Endometrial microvascular endothelial cells (primary cell): ENCODE measurements around the gene PLCH1. TPM values are rescaled to one million over a fixed set of nuclear protein-coding genes. Genes with fewer than 3 reads are reported as not detected.

Experiments used
- in situ Hi-C: cut with HindIII; loops from 2 replicates; pipeline ENCODE4 v1.10.0; 2017; ENCODE audit warnings: low sequenced_read_pairs, low pct_unique_long_range_greater_than_20kb; ENCODE audit errors: inconsistent ontology term
- total RNA-seq: library from RNA; depleted of rRNA; stranded (reverse); fragments of >200 nt; gene quantifications from one replicate; pipeline ENCODE4 v1.2.3, GENCODE V29; 2015; ENCODE audit errors: inconsistent ontology term

PLCH1 gene, protein sequence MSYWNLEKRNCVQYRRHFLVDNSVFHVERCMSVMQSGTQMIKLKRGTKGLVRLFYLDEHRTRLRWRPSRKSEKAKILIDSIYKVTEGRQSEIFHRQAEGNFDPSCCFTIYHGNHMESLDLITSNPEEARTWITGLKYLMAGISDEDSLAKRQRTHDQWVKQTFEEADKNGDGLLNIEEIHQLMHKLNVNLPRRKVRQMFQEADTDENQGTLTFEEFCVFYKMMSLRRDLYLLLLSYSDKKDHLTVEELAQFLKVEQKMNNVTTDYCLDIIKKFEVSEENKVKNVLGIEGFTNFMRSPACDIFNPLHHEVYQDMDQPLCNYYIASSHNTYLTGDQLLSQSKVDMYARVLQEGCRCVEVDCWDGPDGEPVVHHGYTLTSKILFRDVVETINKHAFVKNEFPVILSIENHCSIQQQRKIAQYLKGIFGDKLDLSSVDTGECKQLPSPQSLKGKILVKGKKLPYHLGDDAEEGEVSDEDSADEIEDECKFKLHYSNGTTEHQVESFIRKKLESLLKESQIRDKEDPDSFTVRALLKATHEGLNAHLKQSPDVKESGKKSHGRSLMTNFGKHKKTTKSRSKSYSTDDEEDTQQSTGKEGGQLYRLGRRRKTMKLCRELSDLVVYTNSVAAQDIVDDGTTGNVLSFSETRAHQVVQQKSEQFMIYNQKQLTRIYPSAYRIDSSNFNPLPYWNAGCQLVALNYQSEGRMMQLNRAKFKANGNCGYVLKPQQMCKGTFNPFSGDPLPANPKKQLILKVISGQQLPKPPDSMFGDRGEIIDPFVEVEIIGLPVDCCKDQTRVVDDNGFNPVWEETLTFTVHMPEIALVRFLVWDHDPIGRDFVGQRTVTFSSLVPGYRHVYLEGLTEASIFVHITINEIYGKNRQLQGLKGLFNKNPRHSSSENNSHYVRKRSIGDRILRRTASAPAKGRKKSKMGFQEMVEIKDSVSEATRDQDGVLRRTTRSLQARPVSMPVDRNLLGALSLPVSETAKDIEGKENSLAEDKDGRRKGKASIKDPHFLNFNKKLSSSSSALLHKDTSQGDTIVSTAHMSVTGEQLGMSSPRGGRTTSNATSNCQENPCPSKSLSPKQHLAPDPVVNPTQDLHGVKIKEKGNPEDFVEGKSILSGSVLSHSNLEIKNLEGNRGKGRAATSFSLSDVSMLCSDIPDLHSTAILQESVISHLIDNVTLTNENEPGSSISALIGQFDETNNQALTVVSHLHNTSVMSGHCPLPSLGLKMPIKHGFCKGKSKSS (N-terminal part only)
- total RNA-seq, result not detected

DNA sequence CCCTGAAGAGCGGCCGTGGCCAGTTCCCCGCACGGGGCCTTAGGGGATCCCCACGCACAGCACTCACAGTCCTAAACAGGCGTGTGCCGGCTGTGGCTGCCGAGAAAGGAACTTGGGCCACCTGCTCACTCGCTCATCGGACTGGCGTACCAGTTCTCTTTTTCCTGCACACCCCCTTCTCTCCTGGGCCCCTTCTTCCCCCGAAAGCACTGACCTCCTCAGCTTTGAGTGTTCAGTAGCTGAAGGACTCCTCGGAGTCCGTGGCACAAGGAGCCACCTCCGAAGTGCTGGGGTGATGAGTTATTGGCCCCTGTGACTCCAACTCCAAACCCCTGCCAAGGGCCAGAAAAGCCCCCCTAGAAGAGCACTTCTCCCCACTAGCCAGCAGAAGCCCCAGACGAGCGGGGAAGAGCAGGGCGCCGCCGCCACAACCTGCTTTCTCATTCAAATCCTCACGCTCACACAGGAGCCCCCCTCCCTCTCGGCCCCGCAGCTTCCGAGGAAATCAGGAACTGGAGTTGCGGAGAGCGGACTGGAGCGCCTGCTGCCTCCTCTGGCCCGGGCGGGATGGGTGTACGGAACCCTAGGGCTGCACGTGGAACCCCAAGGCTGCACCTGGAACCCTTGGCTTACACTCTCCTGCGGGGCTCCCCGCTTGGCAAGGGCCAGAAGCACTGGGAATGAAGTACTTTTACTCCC, at the start of gene PLCH1:
PLCH1 (minus strand) TSS at position 446 of the 699 bp plus-strand sequence. CDS start 40,847 bp downstream, outside the sequence.
- in situ Hi-C loops, result no loop called here

DNA sequence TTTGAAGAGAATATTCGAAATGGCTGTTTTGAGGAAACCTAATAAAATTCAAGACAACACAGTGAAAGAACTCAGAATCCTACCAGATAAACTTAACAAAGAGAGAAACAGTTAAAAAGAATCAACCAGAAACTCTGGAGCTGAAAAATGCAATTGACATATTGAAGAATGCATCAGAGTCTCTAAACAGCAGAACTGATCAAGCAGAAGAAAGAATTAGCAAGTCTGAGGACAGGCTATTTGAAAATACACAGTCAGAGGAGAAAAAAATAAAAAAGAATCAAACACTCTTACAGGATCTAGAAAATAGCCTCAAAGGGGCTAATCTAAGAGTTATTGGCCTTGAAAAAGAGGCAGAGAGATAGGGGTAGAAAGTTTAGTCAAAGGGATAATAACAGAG, 47.7 kb upstream of the PLCH1 start:
- in situ Hi-C loops, result no loop called here

DNA sequence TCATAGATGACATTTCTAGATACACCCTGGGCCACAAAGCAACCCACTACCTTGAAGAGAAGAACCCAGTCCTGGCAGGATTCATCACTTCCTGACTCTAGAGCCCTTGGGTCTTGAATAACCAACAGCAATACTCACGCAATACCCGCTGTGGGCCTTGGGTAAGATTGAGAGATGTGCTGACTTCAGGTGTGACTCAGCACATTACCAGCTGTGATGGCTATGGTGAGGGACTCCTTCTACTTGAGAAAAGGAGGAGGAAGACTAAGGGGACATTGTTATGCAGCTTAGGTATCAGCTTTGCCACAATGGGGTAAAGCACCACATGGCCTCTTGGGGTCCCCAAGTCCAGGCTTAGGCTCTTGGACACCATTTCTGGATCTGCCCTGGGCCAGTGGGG, 46.3 kb upstream of the PLCH1 start:
- in situ Hi-C loops, result no loop called here

DNA sequence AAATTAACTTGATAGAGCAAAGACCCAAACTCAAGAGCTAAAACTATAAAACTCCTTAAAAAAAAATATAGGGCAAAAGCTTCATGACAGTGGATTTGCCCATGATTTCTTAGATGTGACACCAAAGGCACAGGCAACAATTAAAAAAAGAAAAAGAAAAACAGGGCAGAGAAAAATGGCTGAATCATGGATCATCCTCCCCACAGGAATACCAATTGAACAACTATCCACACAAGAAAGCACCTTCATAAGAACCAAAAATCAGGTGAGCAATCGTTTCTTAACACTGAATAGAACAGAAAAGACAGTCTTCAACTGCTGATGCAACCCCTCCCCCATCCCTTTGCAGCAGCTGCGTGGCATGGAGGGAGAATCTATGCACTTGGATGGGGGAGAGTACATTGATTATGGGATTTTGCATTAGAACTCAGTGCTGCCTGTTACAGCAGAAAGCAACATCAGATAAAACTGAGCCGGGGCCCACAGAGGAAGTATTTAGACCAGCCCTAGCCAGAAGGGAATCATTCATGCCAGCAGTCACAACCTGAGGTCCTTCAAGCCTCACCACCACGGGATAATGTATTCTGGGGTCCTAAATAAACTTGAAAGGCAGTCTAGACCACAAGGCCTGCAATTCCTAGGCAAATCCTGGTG, 45.5 kb upstream of the PLCH1 start:
- in situ Hi-C loops, result no loop called here

DNA sequence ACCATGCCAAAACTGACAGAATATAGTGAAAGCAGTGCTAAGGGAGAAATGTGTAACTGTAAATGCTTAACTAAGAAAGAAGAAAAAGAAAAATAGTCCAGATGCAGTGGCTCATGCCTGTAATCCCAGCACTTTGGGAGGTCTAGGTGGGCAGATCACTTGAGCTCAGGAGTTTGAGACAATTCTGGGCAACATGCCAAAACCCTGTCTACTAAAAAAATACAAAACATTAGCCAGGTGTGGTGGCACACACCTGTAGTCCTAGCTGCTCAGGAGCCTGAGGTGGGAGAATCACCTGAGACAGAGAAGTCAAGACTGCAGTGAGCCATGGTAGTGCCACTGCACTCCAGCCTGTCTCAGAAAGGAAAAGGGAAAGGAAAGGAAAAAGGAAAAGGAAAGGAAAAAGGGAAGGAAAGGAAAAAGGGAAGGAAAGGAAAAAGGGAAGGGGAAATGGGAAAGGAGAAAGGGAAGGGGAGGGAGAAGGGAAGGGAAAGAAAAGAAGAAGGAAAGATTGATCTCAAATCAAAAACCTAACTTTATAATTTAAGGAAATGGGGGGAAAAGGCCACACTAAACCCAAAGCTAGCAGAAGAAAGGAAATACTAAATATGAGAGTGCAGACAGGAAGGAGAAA, 40.9 kb upstream of the PLCH1 start:
- in situ Hi-C loops, result no loop called here

DNA sequence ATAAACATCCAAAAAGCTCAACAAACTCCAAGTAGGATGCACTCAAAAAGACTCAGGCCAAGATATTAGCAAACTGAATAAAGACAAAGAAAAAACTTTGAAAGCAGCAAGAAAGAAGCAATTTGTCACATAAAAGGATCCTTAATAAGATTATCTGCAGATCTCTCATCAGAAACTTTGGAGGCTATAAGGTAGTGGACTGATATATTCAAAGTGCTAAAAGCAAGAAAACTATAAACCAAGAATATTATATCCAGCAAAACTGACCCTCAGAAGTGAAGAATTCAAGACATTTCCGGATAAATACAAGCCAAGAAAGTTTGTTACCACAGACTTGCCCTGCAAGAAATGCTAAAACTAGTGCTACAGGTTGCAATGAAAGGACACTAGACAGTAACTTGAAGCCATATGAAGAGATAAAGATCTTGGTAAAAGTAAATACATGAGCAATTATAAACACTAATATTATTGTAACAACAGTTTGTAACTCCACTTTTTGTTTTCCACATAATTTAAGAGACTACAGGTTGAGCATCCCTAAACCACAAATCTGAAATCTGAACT, 37.6 kb upstream of the PLCH1 start:
- in situ Hi-C loops, result no loop called here

DNA sequence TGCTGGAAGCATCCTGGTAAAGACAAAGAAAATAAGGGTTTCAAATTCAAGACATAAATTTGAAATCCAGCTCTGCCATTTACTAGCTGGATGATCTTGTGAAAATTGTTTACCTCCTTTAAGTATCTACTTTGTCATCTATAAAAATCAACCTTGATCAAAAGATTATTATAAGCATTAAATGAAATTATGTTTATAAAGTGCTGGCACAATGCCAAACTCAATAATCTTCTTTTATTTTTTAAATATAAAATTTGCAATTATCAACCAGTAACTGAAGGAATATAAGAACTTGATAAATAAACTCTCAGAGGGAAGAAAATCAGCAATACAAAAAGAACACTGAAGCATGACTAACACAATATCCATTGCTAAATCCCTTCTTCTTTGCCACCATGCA, 35.4 kb upstream of the PLCH1 start:
- in situ Hi-C loops, result no loop called here

DNA sequence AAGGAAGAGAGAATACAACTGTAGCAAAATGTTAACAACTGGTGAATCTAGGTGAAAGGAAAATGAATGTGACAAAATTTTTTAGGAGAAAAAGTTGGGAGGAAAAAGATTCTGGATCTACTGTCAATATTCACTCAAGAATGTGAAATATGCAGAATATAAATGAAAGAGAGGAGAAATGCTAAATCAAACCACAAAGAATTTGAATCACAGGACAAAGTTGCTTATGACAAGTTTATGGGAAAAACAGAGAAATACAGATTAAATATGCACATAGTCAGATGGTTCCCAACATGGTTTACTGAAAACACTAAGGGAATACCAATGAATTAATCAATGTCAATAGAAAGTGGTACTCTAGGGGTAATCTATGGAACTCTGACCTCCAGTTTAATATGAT, 33.6 kb upstream of the PLCH1 start:
- in situ Hi-C loops, result no loop called here

DNA sequence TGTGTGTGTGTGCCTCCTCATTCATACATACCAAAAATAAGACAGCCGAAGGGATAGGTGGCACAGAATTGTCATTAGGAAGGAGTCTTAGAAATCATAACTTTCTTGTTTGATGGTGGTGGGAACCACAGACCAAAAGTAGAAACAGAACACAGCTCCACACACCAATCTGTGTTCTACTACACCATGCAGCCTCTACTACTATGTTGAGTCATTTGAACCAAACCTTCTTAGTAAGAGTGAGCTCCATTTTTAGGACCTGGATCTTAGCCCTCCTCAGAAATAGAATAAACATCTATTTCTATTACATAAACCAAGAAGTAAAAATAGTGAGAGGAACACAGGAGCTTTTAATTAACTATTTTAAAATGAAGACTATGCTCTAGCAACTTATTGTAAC, 27.9 kb upstream of the PLCH1 start:
- in situ Hi-C loops, result no loop called here

DNA sequence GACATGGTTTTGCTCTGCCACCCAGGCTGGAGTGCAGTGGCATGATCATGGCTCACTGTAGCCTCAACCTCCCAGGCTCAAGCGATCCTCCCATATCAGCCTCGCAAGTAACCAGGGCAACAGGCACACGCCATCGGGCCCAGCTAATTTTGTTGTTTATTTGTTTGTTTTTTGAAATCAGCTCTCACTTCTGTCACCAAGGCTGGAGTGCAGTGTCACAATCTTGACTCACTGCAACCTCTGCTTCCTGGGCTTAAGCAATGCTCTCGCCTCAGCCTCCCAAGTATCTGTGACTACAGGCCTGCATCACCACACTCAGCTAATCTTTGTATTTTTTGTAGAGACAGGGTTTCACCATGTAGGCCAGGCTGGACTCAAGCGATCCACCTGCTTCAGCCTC, 26.3 kb upstream of the PLCH1 start:
- in situ Hi-C loops, result no loop called here

DNA sequence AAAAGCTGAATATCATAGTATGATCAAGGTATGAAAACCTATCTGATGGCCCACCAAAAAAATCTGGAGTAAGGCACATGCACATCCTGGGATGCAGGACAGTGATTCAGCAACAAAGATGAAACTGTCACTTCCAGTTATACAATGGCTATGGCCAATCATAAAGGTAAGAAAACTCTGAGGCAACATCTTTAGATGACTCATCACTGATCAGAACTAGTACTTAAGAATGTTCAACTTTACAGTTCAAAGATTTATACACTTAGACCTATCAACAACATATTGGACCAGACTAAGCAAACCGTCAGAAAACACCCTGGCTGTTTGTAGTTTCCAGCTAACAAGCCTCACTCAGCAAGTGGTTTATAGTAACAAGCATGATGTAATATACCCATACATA, 21.3 kb upstream of the PLCH1 start:
- in situ Hi-C loops, result no loop called here

DNA sequence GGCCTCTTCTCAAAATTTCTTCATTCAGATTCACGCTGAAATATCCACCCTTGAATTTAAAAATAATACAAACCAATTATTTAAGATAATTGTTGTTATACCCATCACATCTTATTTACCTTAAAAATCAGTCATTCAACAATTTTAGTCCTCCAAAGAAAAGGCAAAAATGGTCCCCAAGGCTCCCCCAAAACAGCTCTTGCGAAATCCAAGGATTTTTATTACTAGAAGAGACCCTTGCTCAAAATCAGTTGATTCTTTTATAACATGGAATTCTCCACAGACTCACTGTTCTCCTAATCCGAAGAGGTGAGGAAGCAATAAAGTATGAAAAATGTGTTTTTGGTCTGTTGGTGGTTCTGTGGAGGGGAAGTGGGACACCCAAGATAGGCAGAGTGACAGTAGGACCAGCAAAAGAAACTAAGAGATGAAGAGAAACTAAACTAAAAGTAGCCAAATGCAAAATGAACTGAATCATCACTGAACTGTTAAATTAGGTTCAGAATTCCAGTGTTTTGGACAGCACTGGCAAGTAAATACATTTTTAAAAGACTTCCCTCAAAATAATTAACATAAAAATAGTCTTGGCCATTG, 19.1 kb upstream of the PLCH1 start:
- in situ Hi-C loops, result no loop called here

DNA sequence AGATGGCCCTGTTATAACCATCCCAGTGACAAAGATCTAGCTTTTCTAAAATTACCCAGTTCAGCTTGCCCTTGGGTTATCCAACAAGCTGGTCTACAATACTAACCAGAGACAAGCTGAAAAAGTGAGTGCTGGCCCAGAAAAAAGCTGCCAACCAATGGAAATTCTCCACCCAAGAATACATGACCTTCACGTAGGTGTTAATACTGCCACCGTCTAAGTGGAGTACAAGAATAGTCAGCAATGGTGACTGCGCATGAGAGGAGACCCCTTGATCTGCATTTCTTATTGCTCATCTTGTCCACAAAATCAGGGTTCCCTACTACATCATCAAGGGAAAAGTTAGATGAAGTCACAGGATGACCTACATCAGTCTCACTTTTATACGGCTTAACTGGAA, 15.8 kb upstream of the PLCH1 start:
- in situ Hi-C loops, result no loop called here

DNA sequence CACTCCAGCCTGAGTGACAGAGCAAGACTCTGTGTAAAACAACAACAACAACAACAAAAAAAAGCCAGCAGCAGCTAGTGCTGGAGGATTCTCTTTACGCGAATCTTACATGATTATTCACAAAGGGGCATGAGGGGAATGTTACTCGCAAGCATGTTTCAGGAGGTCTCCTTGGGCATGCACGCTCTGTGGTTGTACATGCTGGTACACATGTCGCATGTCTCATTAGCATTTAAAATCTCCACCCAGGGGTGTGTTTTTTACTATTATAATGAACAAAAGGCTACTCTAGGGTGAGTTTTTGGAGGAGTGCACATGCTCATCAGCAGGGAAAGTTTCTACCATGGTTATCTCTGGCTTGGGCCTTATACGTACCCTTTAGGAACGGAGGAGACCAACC, 12.7 kb upstream of the PLCH1 start:
- in situ Hi-C loops, result no loop called here

DNA sequence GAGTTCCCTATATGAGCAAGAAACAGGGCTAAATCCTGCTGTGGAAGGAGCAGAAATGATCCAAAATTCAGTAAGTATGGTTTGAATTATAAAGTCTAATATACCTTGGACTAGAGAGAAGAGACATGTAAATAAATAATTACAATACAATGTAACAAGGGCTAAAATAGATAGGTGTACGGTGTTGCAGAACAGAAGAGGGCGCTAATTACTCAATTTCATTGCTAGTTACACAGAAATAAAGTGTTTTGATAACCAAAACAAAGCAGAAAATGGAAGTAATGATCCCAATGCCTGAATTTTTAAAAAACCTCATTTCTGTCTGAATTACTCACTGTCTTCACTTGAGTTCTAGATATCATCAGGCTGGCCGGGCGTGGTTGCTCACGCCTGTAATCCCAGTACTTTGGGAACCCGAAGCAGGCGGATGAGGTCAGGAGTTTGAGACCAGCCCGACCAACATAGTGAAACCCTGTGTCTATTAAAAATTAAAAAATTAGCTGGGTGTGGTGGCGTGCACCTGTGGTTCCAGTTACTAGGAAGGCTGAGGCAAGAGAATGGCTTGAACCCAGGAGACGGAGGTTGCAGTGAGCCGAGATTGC, 8.3 kb upstream of the PLCH1 start:
- in situ Hi-C loops, result no loop called here

DNA sequence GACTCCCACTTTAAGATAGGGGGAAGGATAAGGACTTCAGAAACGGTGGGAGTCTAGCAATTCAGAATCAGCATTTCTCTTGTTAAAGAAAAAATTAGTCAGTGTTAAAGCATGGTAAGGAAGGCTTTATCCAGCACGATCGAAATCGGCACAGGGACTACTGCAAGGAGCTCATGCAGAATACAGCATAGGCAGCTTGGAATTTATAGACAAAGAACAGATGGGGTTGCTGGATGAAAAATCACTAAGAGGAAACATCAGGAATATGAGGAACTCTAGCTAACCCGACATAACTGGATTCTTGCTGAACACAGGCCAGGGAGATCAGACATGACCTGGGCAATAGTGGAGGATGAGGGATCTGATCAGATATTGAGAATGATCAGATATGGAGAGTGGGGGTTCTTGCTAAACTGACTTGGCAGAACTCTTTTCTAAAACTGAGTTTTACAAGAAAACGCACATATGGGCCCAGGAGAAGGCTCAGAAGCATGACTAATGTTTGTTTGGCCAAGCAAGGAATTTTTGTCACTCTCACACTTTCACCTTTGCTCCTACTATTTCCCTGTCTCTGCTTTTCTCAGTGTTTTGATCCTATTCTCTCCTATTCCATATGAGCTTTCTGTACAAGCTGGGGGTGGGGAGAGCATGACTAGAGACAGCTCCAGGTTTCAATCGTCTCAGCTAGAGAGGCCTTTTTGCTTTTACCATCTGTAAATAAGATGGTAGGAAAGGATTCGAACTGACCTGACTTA, 3.9 kb upstream of the PLCH1 start:
- in situ Hi-C loops, result no loop called here
